GM20000 (cell line): Measurements from ENCODE around the gene NHSL2.

Experiments
- DNase-seq: peaks from one replicate; pipeline ENCODE4 v3.0.0; 2012; ENCODE audit warnings: low spot score
- CTCF ChIP-seq: IDR thresholded peaks from 2 replicates; pipeline ENCODE4 v1.5.1; 2012; ENCODE audit warnings: mild to moderate bottlenecking, control low read depth; ENCODE audit errors: extremely low read depth, missing control alignments

The NHSL2 gene

GRCh38 chrX:71912156-71912555 lies 1.5 kb downstream of the NHSL2 start:
- no peak for DNase-seq
- TF ChIP-seq CTCF: no peak

GRCh38 chrX:71913156-71913950 lies 2.7 kb downstream of the NHSL2 start:
- no peak for TF ChIP-seq CTCF
- DNase-seq: no peak

- no peak for TF ChIP-seq CTCF
- no peak for DNase-seq
Observed at GRCh38 chrX:71917621-71918343, 7.1 kb downstream of the NHSL2 start.

- DNase-seq: no peak
- no peak for TF ChIP-seq CTCF
Observed at GRCh38 chrX:71919431-71919830, 8.8 kb downstream of the NHSL2 start.

- no peak for DNase-seq
- TF ChIP-seq CTCF: no peak
Observed at GRCh38 chrX:71919886-71920285, 9.2 kb downstream of the NHSL2 start.

GRCh38 chrX:71922686-71923085 lies 12.0 kb downstream of the NHSL2 start:
- no peak for TF ChIP-seq CTCF
- DNase-seq: no peak

- no peak for DNase-seq
- no peak for TF ChIP-seq CTCF
Observed at GRCh38 chrX:71923516-71923915, 12.9 kb downstream of the NHSL2 start.
